ENCODE measurements around the gene SERPINB5.

DNA sequence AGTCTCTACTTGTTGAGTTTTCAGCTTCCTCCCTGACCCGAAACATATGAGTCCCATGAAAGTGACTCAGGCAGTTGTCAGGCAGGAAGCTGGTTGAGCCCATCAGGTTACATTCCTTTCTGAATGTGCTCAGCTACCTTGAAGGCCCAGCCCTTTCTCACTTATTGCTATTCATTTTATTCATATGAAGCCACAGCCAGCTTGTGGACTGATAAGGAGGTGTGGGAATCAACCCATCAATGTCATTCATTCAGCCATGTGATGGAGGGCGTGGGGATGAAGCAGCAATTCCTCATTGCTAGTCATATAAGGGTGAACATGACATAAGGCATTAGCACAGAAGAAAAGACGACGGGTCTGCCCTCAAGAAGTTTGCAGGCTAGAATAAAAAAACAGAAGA lies 49.2 kb upstream of the SERPINB5 start:
- TF ChIP-seq CTCF (IDR thresholded peaks at IDR 0.05; ENCODE audit: insufficient read depth, low read length, poor library complexity, severe bottlenecking) (no peak), EZH2phosphoT487 (conservative IDR thresholded peaks at IDR 0.05; ENCODE audit: low read length) (no peak)

Measured in SU-DHL-6 (cell line).